Astrocyte (in vitro differentiated cells and primary cell): ENCODE results near the gene DLG1.

ENCODE experiments used
- EZH2 ChIP-seq: IDR thresholded peaks from 2 replicates; pipeline ENCODE4 v1.6.1; 2012; ENCODE audit warnings: mild to moderate bottlenecking, low read length, inconsistent platforms; ENCODE audit not compliant: insufficient read depth
- TF ChIP-seq, protein P1 (sequence below): IDR thresholded peaks from 2 replicates; pipeline ENCODE4 v1.5.1; 2011; ENCODE audit warnings: low read depth, mild to moderate bottlenecking, inconsistent platforms, low read length, moderate library complexity; ENCODE audit not compliant: insufficient read depth

DNA sequence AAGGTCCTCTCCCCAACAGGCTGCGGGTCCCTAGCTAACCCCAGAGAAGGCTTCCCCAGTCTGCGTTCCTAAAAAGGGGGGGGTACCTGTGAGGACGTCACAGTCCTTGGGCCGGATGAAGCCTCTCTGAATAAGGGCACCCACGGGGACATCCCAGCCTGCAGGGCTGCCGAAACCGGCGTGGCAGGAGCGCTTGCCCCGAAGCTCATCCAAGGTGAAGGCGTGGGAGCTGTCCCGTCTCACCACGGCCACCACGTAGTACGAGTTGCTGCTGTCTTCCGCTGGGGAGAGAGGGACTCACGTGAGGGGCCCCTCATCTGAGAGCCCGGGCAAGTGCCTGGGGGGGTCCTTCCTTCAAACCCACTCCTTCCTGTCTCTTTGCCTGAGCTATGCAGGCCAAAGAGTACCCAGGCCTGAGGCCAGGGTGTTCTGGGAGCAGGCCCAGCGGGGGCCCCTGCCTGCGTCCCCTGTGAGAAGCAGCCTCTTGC, 288.8 kb downstream of the DLG1 start:
- TF ChIP-seq, protein P1, sequence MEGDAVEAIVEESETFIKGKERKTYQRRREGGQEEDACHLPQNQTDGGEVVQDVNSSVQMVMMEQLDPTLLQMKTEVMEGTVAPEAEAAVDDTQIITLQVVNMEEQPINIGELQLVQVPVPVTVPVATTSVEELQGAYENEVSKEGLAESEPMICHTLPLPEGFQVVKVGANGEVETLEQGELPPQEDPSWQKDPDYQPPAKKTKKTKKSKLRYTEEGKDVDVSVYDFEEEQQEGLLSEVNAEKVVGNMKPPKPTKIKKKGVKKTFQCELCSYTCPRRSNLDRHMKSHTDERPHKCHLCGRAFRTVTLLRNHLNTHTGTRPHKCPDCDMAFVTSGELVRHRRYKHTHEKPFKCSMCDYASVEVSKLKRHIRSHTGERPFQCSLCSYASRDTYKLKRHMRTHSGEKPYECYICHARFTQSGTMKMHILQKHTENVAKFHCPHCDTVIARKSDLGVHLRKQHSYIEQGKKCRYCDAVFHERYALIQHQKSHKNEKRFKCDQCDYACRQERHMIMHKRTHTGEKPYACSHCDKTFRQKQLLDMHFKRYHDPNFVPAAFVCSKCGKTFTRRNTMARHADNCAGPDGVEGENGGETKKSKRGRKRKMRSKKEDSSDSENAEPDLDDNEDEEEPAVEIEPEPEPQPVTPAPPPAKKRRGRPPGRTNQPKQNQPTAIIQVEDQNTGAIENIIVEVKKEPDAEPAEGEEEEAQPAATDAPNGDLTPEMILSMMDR, result no peak
- no peak for TF ChIP-seq EZH2
